Activated naive CD4-positive, alpha-beta T cell treated with anti-CD3 and anti-CD28 coated beads, Interleukin-2, amount 10 ng/mL, durations not matched to agents 5 hours and 36 hours (primary cell): ENCODE data around the gene CDC27. TPM values are rescaled to one million over a fixed set of nuclear protein-coding genes. Genes with fewer than 3 reads are reported as not detected.

Experiments used
- total RNA-seq, 2 experiments: library from RNA; stranded (reverse); gene quantifications; one replicate each; pipeline ENCODE4 v1.2.3, GENCODE V29; 2021

The CDC27 gene
- 10 to 100 TPM; 94.4 to 97.9 TPM for total RNA-seq

DNA sequence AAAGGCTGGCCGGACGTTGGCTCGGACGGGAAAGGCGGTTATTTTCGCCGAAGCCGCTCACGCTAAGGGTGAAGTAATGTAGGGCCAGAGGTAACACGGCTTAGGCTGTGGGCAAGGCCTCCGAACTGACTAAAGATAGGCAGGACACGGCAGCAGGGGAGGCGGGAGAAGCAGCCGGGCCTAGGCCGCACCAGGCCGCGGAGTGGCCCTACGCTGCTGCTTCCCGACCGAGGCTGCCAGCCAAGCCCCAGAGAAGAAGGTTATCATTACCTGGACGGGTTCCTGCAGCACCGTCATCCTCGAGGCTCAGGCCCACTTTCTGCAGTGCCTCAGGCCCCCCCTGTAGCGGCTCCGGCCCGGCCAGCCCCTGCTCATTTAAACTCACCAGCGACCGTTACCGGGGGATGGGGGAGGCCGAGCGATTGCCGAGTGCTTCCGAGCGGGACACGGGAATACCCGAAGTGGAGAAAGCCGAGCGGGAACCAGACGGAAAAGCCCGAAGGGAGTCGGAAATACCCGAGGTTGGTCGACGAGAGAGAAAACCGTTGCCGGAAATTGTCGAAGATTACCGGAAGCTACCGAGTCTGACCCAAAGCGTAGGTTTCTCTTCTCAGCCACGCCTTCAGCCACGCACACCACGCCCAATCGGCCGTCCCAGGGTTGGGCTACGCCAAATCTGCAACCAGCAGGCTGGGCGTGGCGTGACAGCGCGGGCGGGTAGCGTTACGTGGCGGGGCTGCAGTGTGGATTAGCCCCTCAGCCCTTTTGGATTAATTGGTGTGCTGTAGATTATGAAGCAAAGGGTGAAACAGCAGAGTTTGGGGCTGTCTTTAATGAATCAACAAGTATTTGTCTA lies at the start of gene CDC27:
CDC27 (minus strand) TSS at position 420 of the 856 bp plus-strand sequence; CDS start at position 297, 123 bp downstream.

DNA sequence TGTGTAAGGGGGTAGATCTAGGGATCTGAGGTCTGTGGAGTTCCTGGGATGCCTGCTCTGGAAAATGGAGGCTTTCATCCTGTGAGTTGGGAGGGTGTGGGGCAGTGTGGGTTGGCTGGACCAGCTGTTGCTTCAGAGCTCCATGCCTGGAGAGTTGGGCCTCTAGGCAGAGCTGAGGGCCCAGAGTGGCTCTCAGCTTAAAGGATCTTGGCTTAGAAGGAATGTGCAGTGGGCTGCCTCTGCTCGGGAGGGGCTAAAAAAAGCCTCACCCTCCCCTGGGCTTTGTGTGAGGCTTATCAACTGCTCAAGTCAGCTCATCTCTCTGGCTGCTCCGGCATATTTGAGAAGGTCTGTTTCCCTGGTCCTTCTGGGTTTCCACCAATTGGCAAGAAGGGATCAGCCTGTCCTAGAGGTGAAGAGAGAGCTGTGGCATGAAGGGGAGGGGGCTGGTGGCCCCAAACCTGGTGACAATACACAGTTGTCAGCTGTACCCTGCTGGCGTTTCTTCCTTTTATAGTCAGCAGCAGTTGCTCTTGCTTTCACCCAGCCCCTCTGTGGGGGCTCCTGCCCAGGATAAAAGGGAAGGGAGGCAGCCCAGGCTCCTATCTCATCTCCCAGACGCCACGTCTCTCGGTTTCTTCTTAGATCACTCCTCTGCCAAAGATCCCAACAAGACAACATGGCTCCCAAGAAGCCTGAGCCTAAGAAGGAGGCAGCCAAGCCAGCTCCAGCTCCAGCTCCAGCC lies 19.8 kb upstream of the CDC27 start, which contains the start of gene MYL4:
MYL4 (plus strand) TSS at position 605 of the 745 bp plus-strand sequence; CDS start at position 680, 75 bp downstream.

Other genes with a start within 250 kb of the CDC27 start
- gene RPRML, start 210.0 kb downstream of the CDC27 start, total RNA-seq: not detected
- gene MYL4, start 20.1 kb upstream of the CDC27 start, total RNA-seq: not detected
- under 1 TPM; 0.46 to 0.60 TPM for gene ITGB3, start 64.5 kb upstream of the CDC27 start, total RNA-seq
- 1 to 10 TPM; 4.7 to 5.1 TPM for gene EFCAB13, start 134.7 kb upstream of the CDC27 start, total RNA-seq